GM18520 (cell line): ENCODE results near the gene ANAPC15.
"Not testable (repeated sequence)": the region's sequence is repeated elsewhere in the genome, so short reads cannot be mapped to it uniquely, and the experiment has no call there.

Experiments used
- ATAC-seq: cut with Tn5 transposase; IDR thresholded peaks from one replicate; pipeline ENCODE4 v1.9.1; 2021; ENCODE audit not compliant: unreplicated experiment

ANAPC15 gene

GRCh38 chr11:72112143-72112977 lies at the start of gene ANAPC15:
TSS of gene ANAPC15 (minus strand) at chr11:72112695. CDS start at chr11:72111276, 1,419 bp downstream.
- ATAC-seq, result peak; percentile 88

DNA sequence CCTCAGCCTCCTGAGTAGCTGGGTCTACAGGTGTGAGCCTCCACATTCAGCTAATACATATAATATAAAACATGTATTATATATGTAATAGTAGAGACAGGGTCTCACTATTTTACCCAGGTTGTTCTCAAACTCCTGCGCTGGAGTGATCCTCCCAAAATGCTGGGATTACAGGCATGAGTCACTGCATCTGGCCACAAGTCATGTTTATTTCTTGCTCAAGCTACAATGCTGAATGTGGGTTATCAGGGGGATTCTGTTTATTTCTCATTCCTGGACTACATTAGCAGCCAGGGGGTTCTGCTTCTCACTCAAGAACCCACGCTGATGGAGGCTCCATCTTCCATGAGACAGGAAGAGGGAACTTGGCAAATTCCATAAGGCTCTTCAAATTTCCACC lies 47.8 kb upstream of the ANAPC15 start:
- ATAC-seq, result no peak

GRCh38 chr11:72157131-72157530 lies 44.6 kb upstream of the ANAPC15 start:
- no peak for ATAC-seq

- no peak for ATAC-seq
Measured at GRCh38 chr11:72155751-72156150, 43.3 kb upstream of the ANAPC15 start.

DNA sequence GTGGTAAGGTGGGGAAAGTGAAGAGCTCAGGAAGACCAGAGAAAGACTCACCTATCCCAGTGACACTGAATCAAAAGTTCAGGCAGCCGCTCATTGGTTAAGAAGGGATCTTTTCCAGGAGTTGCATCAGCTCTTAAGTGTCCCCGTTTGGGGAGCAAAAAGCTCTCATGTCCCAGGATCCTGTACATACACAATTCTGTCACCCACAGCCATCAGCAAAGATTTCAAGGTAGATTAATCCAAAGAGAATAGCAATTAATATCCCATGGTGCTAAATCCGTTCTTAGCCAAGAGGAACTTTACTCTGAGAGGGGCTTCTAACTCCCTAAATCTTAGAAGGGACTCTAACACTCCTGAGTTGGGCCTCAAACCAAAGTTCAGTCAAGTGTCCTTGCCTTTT lies 42.3 kb upstream of the ANAPC15 start:
- no peak for ATAC-seq

- ATAC-seq, result not testable (repeated sequence)
Measured at GRCh38 chr11:72153874-72154273, 41.4 kb upstream of the ANAPC15 start.

- no peak for ATAC-seq
Measured at GRCh38 chr11:72150882-72151281, 38.4 kb upstream of the ANAPC15 start.

GRCh38 chr11:72146625-72147024 lies 34.1 kb upstream of the ANAPC15 start:
- ATAC-seq, result no peak

DNA sequence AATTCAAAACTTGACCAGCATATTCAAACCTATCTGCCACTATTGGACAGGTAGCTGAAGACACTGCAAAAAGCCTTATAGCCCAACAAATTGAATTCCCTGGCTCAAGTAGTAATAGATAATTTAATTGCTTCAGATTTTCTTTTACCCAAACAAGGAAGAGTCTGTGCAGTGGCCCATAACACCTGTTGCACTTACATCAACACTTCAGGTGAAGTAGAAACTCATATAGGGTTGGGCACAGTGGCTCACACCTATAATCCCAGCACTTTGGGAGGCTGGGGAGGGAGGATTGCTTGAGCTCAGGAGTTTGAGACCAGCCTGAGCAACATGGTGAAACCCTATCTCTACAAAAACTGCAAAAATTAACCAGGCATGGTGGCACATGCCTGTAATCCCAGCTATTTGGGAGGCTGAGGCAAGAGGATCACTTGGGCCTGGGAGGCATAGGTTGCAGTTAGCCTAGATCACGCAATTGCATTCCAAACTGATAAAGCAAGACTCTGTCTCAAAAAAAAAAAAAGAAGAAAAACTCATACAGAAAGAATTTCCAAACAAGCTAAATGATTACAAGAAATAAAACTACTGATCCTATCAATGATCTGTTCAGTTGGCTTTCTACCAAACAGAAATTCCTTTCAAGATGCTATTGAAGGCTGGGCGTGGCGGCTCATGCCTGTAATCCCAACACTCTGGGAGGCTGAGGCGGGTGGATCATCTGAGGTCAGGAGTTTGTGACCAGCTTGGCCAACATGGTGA lies 32.5 kb upstream of the ANAPC15 start:
- no peak for ATAC-seq

DNA sequence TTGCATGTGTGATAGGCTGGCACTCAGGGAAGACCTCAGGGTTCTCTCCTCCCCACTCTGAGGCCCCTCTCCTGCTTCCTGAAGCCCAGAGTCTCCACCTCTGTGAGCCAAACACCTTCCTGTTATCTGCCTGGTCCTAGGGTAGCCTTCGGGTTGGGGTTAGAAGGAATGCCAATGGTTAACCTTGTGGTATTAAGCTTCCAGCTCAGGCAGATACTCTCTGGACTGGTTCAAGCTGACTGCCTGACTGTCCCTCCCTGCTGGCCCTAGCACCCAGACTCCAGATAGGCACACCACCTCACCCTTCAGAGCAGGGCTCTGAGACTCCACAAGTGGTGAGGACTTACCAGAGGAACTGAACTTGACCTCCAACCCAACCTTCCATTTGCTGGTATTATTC lies 30.0 kb upstream of the ANAPC15 start:
- not testable (repeated sequence) for ATAC-seq

GRCh38 chr11:72142086-72142485 lies 29.6 kb upstream of the ANAPC15 start:
- not testable (repeated sequence) for ATAC-seq

- no peak for ATAC-seq
Measured at GRCh38 chr11:72141066-72141465, 28.6 kb upstream of the ANAPC15 start.

DNA sequence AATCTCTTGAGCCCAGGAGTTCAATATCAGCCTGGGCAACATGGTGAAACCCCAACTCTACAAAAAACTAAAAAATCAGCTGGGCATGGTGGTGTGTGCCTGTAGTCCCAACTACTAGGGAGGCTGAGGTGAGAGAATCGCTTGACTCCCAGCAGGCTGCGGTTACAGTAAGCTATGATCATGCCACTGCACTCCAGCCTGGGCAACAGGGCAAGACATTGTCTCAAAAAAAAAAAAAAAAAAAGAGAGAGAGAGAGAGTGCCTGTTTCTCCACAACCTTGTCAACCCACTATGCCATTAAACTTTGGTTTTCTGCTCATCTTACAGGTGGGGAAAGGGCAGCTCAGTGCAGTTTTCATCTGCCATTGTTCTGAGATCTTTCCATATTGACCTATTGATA lies 28.2 kb upstream of the ANAPC15 start:
- ATAC-seq, result no peak

- ATAC-seq, result no peak
Measured at GRCh38 chr11:72139500-72139899, 27.0 kb upstream of the ANAPC15 start.

GRCh38 chr11:72138821-72139390 lies 26.4 kb upstream of the ANAPC15 start:
- no peak for ATAC-seq

- ATAC-seq, result no peak
Measured at GRCh38 chr11:72136684-72137262, 24.3 kb upstream of the ANAPC15 start.

- ATAC-seq, result no peak
Measured at GRCh38 chr11:72135891-72136683, 23.6 kb upstream of the ANAPC15 start.

GRCh38 chr11:72135473-72135872 lies 23.0 kb upstream of the ANAPC15 start, which contains the start of gene FOLR3:
TSS of gene FOLR3 (plus strand) at chr11:72135725. CDS start at chr11:72135953, 228 bp downstream.
- not testable (repeated sequence) for ATAC-seq

GRCh38 chr11:72132646-72133045 lies 20.2 kb upstream of the ANAPC15 start:
- no peak for ATAC-seq

DNA sequence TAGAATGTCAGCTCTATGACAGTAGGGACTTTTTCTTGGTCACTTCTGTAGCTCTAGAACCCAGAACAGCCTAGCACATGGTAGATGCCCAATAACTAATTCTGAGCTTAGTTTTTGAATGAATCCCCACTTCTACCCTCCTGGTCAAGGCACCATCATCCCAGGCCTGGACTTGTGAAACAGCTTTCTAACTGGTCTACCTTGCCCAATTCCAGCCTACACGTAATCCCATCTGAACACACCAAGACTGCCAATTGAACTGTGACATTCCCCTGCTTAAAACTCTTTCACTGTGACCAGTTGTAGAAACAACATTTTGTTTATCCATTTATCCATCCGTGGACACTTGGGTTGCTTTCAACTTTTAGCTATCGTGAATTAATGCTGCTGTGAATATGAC lies 16.9 kb upstream of the ANAPC15 start:
- ATAC-seq, result no peak

DNA sequence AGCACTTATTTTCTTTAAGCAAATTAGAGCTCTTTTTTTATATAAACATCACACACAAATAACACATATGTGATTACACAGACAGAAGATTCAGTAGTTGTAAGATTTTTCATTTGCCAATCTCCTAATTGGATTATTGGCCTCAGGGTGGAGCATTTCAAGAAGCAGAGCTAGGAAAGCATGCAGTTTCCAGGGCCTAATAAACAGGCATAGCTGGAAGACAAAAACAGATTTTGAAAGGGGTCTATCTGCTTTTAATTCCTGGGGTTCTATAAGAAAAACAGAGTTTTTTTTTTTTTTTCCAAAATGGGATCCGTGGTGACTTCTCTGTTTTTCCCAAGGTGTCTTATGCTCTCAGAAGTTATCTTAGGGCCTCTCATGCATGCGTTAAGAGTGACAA lies 15.4 kb upstream of the ANAPC15 start:
- no peak for ATAC-seq
